B cell (primary cell): ENCODE results near the gene OASL.

Experiments used
- CTCF ChIP-seq: fragments of 200-600 bp; IDR thresholded peaks from one replicate; pipeline ENCODE4 v1.8.0; 2022; ENCODE audit warnings: antibody characterized with exemption, mild to moderate bottlenecking
- EZH2 ChIP-seq: IDR thresholded peaks from 2 replicates; pipeline ENCODE4 v1.6.1; 2012; ENCODE audit warnings: borderline replicate concordance, low read depth, mild to moderate bottlenecking, moderate library complexity, low read length; ENCODE audit not compliant: insufficient read depth, poor library complexity, severe bottlenecking

- TF ChIP-seq CTCF (no peak), EZH2 (no peak)
These were observed 16.3 kb downstream of the OASL start for GRCh38 chr12:121022713-121023112.
